Neural cell (in vitro differentiated cells): ENCODE data around the gene CEACAM18. TPM values are rescaled to one million over a fixed set of nuclear protein-coding genes. Genes with fewer than 3 reads are reported as not detected.

Experiments
- H2AFZ ChIP-seq: fragments of 200-600, 300-800 bp; sonication (generic), shearing (Covaris generic); 2 replicates; pipeline ENCODE4 v1.6.0; 2014; ENCODE audit warnings: low read depth, mild to moderate bottlenecking, antibody characterized with exemption, low read length, moderate library complexity
- H3F3A ChIP-seq: fragments of 200-600 bp; shearing (Covaris generic); 2 replicates; pipeline ENCODE4 v1.6.1; 2016; ENCODE audit warnings: mild to moderate bottlenecking, moderate library complexity, mixed read lengths, antibody characterized with exemption, low read length; ENCODE audit not compliant: insufficient read depth, poor library complexity, severe bottlenecking
- H3K27ac ChIP-seq: fragments of 200-600, 300-800 bp; sonication (generic), shearing (Covaris generic); 2 replicates; pipeline ENCODE4 v1.5.1; 2014; ENCODE audit warnings: mild to moderate bottlenecking, low read length, moderate library complexity
- H3K27me3 ChIP-seq: fragments of 300-800, 200-600 bp; sonication (generic), shearing (Covaris generic); 2 replicates; pipeline ENCODE4 v1.6.0; 2014; ENCODE audit warnings: mild to moderate bottlenecking, low read depth, low read length, moderate library complexity; ENCODE audit not compliant: insufficient read depth
- H3K36me3 ChIP-seq: fragments of 300-800, 200-600 bp; sonication (generic), shearing (Covaris generic); 2 replicates; pipeline ENCODE4 v1.5.1; 2014; ENCODE audit warnings: mild to moderate bottlenecking, antibody characterized with exemption, low read length, moderate library complexity; ENCODE audit not compliant: insufficient read depth
- H3K4me2 ChIP-seq: fragments of 300-800, 200-600 bp; sonication (generic), shearing (Covaris generic); 2 replicates; pipeline ENCODE4 v1.6.0; 2014; ENCODE audit warnings: mild to moderate bottlenecking, low read length
- H3K4me3 ChIP-seq: fragments of 300-800, 200-600 bp; sonication (generic), shearing (Covaris generic); 2 replicates; pipeline ENCODE4 v1.5.1; 2014; ENCODE audit warnings: mild to moderate bottlenecking, low read length, moderate library complexity
- H3K79me2 ChIP-seq: fragments of 200-600 bp; shearing (Covaris generic); replicated peaks from 2 replicates; pipeline ENCODE4 v1.6.0; 2014; ENCODE audit warnings: mild to moderate bottlenecking, low read length, moderate library complexity; ENCODE audit not compliant: insufficient read depth
- H3K9ac ChIP-seq: fragments of 300-800, 200-600 bp; sonication (generic), shearing (Covaris generic); 2 replicates; pipeline ENCODE4 v1.6.1; 2016; ENCODE audit warnings: mild to moderate bottlenecking, low read length, mixed read lengths
- H3K9me2 ChIP-seq: fragments of 200-600 bp; shearing (Covaris generic); 2 replicates; pipeline ENCODE4 v1.6.1; 2016; ENCODE audit warnings: mild to moderate bottlenecking, low read length, mixed read lengths; ENCODE audit not compliant: insufficient read depth
- H3K9me3 ChIP-seq: fragments of 200-600, 300-800 bp; sonication (generic), shearing (Covaris generic); 2 replicates; pipeline ENCODE4 v1.6.1; 2016; ENCODE audit warnings: mild to moderate bottlenecking, mixed run types, low read length, moderate library complexity, mixed read lengths
- H4K20me1 ChIP-seq: fragments of 200-600 bp; shearing (Covaris generic); 2 replicates; pipeline ENCODE4 v1.6.1; 2016; ENCODE audit warnings: mild to moderate bottlenecking, mixed run types; ENCODE audit not compliant: insufficient read depth
- CTCF ChIP-seq: fragments of 450-650 bp; IDR thresholded peaks from 2 replicates; pipeline ENCODE4 v1.5.1; 2014; ENCODE audit warnings: antibody characterized with exemption, mild to moderate bottlenecking, moderate library complexity; ENCODE audit not compliant: poor library complexity, severe bottlenecking
- EP300 ChIP-seq: fragments of 450-650 bp; conservative IDR thresholded peaks from 2 replicates; pipeline ENCODE4 v1.6.1; 2014; ENCODE audit warnings: antibody characterized with exemption, mild to moderate bottlenecking, moderate library complexity; ENCODE audit not compliant: poor library complexity, severe bottlenecking
- EZH2 ChIP-seq: fragments of 200-600, 300-800 bp; shearing (Covaris generic), sonication (generic); IDR thresholded peaks from 2 replicates; pipeline ENCODE4 v1.6.1; 2014; ENCODE audit warnings: antibody characterized with exemption, low read length, borderline replicate concordance, mild to moderate bottlenecking; ENCODE audit not compliant: insufficient read depth, poor library complexity, severe bottlenecking
- MXI1 ChIP-seq: fragments of 450-650 bp; conservative IDR thresholded peaks from 2 replicates; pipeline ENCODE4 v1.6.1; 2014; ENCODE audit warnings: antibody characterized with exemption, mild to moderate bottlenecking; ENCODE audit not compliant: poor library complexity, severe bottlenecking
- POLR2AphosphoS5 ChIP-seq: IDR thresholded peaks from 2 replicates; pipeline ENCODE4 v1.6.1; 2012
- RAD21 ChIP-seq: fragments of 450-650 bp; conservative IDR thresholded peaks from 2 replicates; pipeline ENCODE4 v1.6.1; 2014; ENCODE audit warnings: antibody characterized with exemption, mild to moderate bottlenecking, moderate library complexity
- REST ChIP-seq: IDR thresholded peaks from 2 replicates; pipeline ENCODE4 v1.6.1; 2012; ENCODE audit warnings: borderline replicate concordance
- SMC3 ChIP-seq: fragments of 450-650 bp; conservative IDR thresholded peaks from 2 replicates; pipeline ENCODE4 v1.6.1; 2014; ENCODE audit warnings: antibody characterized with exemption, mild to moderate bottlenecking, moderate library complexity; ENCODE audit not compliant: poor library complexity
- TAF1 ChIP-seq: IDR thresholded peaks from 2 replicates; pipeline ENCODE4 v1.6.1; 2012; ENCODE audit warnings: low read depth
- polyA plus RNA-seq: library from polyadenylated mRNA; depleted of rRNA; stranded (reverse); fragments of >200 nt; gene quantifications from 2 replicates; pipeline ENCODE4 v1.2.3, GENCODE V29; 2014

CEACAM18 gene
- polyA plus RNA-seq, 1 donor from 2014 or later = not detected

- H3K9me3 ChIP-seq = no peaks in the 10 kb centered on the region
- H3K79me2 ChIP-seq = no peaks in the 10 kb centered on the region
- TF ChIP-seq REST = no peak
- no peak for TF ChIP-seq SMC3
- TF ChIP-seq TAF1 = no peak
- no peak for TF ChIP-seq POLR2AphosphoS5
- no peak for TF ChIP-seq RAD21
- TF ChIP-seq EZH2 = no peak
- TF ChIP-seq EP300 = no peak
- no peak for TF ChIP-seq MXI1
- no peak for TF ChIP-seq CTCF
- H3K4me2 ChIP-seq = no peak overlapping the region
- no peak overlapping the region for H3K27ac ChIP-seq
- H3K9me2 ChIP-seq = no peaks in the 10 kb centered on the region
- no peaks in the 10 kb centered on the region for H3F3A ChIP-seq
- no peaks in the 10 kb centered on the region for H3K27me3 ChIP-seq
- no peaks in the 10 kb centered on the region for H4K20me1 ChIP-seq
- H3K9ac ChIP-seq = no peak overlapping the region
- H2AFZ ChIP-seq = no peak overlapping the region
- H3K36me3 ChIP-seq = no peaks in the 10 kb centered on the region
- H3K4me3 ChIP-seq = no peak overlapping the region
Measured at GRCh38 chr19:51450730-51451307, 27.5 kb upstream of the CEACAM18 start.

GRCh38 chr19:51456541-51457290 is 21.6 kb upstream of the CEACAM18 start:
- Histone ChIP-seq H2AFZ (no peak overlapping the region), H3K79me2 (no peaks in the 10 kb centered on the region), H3K36me3 (no peaks in the 10 kb centered on the region), H4K20me1 (no peaks in the 10 kb centered on the region), H3K9ac (no peak overlapping the region), H3K4me3 (no peak overlapping the region), H3F3A (no peaks in the 10 kb centered on the region), H3K9me2 (no peaks in the 10 kb centered on the region), H3K27me3 (no peaks in the 10 kb centered on the region), H3K4me2 (no peak overlapping the region), H3K27ac (no peak overlapping the region), H3K9me3 (no peaks in the 10 kb centered on the region)
- TF ChIP-seq EZH2 (no peak), REST (no peak), SMC3 (no peak), EP300 (no peak), POLR2AphosphoS5 (no peak), TAF1 (no peak), CTCF (no peak), RAD21 (no peak), MXI1 (no peak)
